ENCODE results near the gene MON1B. TPM values are rescaled to one million over a fixed set of nuclear protein-coding genes. Genes with fewer than 3 reads are reported as not detected.

Gene MON1B
- total and polyA plus RNA-seq, 2 of the 8 experiments (the other 6 are each of a cell fraction or from before 2014, with no cell fraction given), result 20.0 to 45.9 TPM

DNA sequence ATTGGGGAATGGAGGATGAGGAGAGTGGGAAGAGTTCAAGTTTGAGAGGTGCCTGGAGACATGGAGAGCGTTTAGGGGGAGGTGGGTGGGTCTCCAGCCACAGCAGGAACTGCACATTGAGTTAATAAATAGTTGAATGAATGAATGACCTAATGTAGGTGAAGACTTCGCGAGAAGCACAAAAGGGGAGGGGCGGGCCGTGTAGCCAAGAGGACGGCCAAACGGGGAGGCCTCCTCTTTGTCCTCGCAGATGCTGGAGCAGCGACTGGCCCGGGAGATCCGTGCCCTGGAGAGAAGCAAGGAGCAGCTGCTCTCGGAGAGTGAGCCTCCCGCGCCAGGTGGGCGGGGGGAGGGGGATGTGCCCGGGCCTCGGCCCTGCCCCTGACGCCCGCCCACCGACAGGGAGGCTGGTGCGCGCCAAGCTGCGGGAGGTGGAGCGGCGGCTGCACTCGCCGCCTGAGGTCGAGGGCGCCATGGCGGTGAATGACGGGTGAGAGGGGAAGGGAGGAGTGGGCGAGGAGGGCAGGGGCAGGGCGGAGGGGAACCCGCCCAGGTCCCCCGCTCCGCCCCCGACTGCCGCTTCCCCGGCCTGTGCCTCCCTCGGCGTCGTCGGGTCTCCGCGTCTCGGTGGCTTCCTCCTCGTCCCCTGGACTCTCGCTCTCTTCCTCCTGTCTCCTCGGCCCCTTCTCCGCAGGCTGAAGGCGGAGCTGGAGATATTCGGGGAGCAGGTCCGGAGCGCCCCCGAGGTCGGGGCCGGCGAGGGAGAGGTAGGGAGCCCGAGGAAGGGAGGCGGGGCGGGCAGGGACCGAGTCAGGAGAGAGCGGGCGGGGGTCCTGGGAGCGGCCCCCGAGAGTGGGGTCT, 21.1 kb downstream of the MON1B start (continued):
- TF ChIP-seq, protein P1, sequence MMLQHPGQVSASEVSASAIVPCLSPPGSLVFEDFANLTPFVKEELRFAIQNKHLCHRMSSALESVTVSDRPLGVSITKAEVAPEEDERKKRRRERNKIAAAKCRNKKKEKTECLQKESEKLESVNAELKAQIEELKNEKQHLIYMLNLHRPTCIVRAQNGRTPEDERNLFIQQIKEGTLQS (IDR thresholded peaks at IDR 0.05; ENCODE audit: insufficient read depth, low read depth, low read length), result no peak
- TF ChIP-seq EGR1 (IDR thresholded peaks at IDR 0.05; ENCODE audit: borderline replicate concordance, low read depth, low read length) (peak; percentile 56; the same call in 1 of the 2 replicates), KDM1A (IDR thresholded peaks at IDR 0.05; ENCODE audit: borderline replicate concordance, low read length) (peak; percentile 64; the same call in 1 of the 2 replicates), SIX5 (IDR thresholded peaks at IDR 0.05; ENCODE audit: low read depth, low read length) (no peak), CREB1 (IDR thresholded peaks at IDR 0.05) (peak; percentile 50), RAD21 (IDR thresholded peaks at IDR 0.05 in 1 of 2, conservative IDR thresholded peaks at IDR 0.05 in 1 of 2; ENCODE audit: low read depth in 2 of 2, low read length in 2 of 2) (no peak)
